CD4-positive, CD25-positive, alpha-beta regulatory T cell (primary cell): ENCODE results near the gene POU5F1. TPM values are rescaled to one million over a fixed set of nuclear protein-coding genes. Genes with fewer than 3 reads are reported as not detected.

ENCODE experiments used
- polyA plus RNA-seq, 4 donors: library from polyadenylated mRNA; unstranded; fragments of 300-500 nt; fragmentation: Illumina TruSeq; gene quantifications; one replicate each; pipeline ENCODE4 v1.2.3, GENCODE V29; 2021
- total RNA-seq: library from RNA; stranded (reverse); gene quantifications from one replicate; pipeline ENCODE4 v1.2.3, GENCODE V29; 2022

The POU5F1 gene
- total and polyA plus RNA-seq, 5 donors from 2014 or later = 0.27 TPM; not detected in 4

Other genes starting within 250 kb of the POU5F1 start
- not detected for gene SFTA2, start 238.5 kb downstream of the POU5F1 start, total RNA-seq
- gene SFTA2, start 238.5 kb downstream of the POU5F1 start, polyA plus RNA-seq = under 1 TPM in 2 of 4 donors, not detected in 2; 0.25 to 0.32 TPM
- not detected for gene MUCL3, start 229.7 kb downstream of the POU5F1 start, total RNA-seq
- not detected for gene MUCL3, start 229.7 kb downstream of the POU5F1 start, polyA plus RNA-seq
- gene MUC21, start 187.0 kb downstream of the POU5F1 start, total RNA-seq = not detected
- not detected for gene MUC21, start 187.0 kb downstream of the POU5F1 start, polyA plus RNA-seq
- not detected for gene MUC22, start 160.2 kb downstream of the POU5F1 start, total RNA-seq
- gene MUC22, start 160.2 kb downstream of the POU5F1 start, polyA plus RNA-seq = not detected
- gene C6orf15, start 58.1 kb downstream of the POU5F1 start, total RNA-seq = not detected
- gene C6orf15, start 58.1 kb downstream of the POU5F1 start, polyA plus RNA-seq = not detected
- not detected for gene PSORS1C1, start 55.9 kb downstream of the POU5F1 start, total RNA-seq
- not detected for gene PSORS1C1, start 55.9 kb downstream of the POU5F1 start, polyA plus RNA-seq
- gene CDSN, start 50.2 kb downstream of the POU5F1 start, total RNA-seq = not detected
- gene CDSN, start 50.2 kb downstream of the POU5F1 start, polyA plus RNA-seq = not detected
- not detected for gene PSORS1C2, start 31.6 kb downstream of the POU5F1 start, total RNA-seq
- not detected for gene PSORS1C2, start 31.6 kb downstream of the POU5F1 start, polyA plus RNA-seq
- 27.2 TPM for gene CCHCR1, start 12.9 kb downstream of the POU5F1 start, total RNA-seq
- gene CCHCR1, start 12.9 kb downstream of the POU5F1 start, polyA plus RNA-seq = 1 to 10 TPM; 3.5 to 6.9 (median 6.2) TPM
- 10.9 TPM for gene TCF19, start 12.1 kb downstream of the POU5F1 start, total RNA-seq
- gene TCF19, start 12.1 kb downstream of the POU5F1 start, polyA plus RNA-seq = 10 to 100 TPM in 2 of 4 donors, 1 to 10 TPM in 2; 8.3 to 13.3 (median 11.2) TPM
- 2,142 TPM for gene HLA-C, start 101.4 kb upstream of the POU5F1 start, total RNA-seq
- gene HLA-C, start 101.4 kb upstream of the POU5F1 start, polyA plus RNA-seq = 1,000 to 10,000 TPM; 1,832 to 3,568 (median 2,760) TPM
- gene HLA-B, start 186.5 kb upstream of the POU5F1 start, total RNA-seq = 8,618 TPM
- gene HLA-B, start 186.5 kb upstream of the POU5F1 start, polyA plus RNA-seq = 1,000 to 10,000 TPM; 4,778 to 8,292 (median 6,791) TPM
- 15.9 TPM for gene MICA, start 232.9 kb upstream of the POU5F1 start, total RNA-seq
- 10 to 100 TPM in 1 of 4 donors, 1 to 10 TPM in 3; 6.4 to 10.6 (median 7.5) TPM for gene MICA, start 232.9 kb upstream of the POU5F1 start, polyA plus RNA-seq